GM19351 (cell line): ENCODE measurements around the gene PNLDC1.
"Not testable (repeated sequence)": the region's sequence is repeated elsewhere in the genome, so short reads cannot be mapped to it uniquely, and the experiment has no call there.

Experiments used
- ATAC-seq: cut with Tn5 transposase; IDR thresholded peaks from one replicate; pipeline ENCODE4 v1.9.1; 2021; ENCODE audit warnings: mild to moderate bottlenecking, moderate library complexity; ENCODE audit not compliant: unreplicated experiment

PNLDC1 gene

DNA sequence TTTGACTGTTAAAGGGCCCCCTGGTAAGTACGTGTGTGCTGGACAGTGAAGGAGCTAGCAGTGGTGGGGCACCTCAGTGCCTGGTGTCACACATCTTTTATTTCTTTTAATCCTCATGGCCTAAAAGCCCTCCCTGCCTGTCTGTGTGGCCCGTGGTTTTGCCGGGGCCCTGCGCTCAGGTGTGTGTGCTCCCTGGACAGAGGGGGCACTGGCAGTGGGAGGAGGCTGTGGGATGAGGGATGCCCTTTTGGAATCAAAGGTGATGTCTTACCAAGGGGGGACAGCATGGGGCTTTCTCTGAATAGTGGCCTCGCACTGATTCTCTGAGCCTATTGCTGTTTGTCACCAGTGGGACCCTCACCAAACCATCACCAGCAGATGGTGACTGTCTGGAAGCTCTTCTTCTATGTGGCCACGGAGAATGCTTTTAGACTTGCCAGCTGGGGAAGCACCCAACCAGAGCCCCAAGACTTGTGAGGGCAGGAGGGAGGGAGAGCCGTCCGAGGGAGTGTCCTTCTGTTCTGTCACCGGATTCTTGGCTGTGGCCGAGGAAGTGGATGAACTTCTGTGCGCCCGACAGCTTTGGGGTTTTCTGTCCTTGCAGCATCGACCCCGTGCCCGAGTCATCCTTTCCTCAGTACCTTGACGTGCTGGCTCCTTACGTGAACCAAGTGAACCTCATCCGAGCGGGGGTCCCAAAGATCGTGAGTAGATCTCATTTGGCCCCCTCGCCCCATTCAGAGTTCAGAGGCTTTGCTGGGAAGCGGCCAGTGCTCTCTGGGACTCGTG lies 18.1 kb downstream of the PNLDC1 start:
- ATAC-seq, result no peak

DNA sequence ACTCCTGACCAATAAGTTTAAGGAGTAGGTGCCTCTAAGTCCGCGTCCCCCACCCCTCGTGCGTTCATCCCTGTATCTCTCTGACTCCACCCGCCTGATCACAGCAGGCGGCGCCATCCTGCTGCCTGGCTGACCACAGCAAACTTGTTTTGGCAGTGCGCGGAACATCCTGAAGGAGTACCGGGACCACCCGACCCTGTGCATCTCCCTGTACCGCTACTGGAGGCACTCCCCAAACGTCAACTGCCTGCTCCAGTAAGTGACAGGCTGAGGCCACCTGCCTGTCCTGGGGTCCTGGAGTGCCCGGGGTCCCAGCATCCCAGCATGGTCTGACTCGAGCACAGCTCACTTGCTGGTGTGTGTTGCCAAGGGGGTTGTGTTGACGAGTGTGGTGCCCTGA lies 19.0 kb downstream of the PNLDC1 start:
- no peak for ATAC-seq

DNA sequence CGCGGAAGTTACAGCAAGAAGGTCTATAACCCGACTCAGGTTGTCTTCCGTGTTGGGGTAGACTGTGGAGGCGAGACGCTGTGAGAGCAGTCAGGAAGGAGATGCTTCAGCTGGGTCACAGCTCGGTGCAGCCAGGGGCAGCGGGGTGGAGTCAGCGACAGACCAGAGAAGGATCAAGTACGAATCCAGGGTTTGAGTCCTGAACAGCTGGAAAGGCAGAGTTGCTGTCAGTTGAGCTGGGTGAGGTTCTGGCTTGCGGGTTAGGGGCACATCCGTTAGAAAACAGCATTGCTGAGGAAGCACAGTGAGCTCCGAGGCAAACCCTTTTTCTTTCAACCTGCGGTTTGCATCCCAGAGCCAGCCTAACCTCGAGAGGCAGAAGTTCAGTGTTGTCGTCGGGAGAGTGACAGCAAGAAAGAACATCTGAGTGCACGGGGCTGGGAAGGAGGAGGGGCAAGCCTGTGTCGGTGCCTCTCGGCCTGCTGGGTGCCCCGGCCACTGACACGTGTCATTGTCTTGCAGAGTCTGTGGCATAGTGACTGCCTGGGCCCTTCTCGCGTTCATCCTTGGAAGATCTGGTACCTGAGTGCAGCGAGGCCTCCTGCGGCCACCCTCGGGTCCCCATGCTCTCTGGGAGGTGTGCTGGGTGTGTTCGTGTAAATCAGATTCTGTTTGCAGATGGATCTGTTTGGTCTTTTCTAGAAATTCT lies 20.0 kb downstream of the PNLDC1 start:
- peak; percentile 79 for ATAC-seq

DNA sequence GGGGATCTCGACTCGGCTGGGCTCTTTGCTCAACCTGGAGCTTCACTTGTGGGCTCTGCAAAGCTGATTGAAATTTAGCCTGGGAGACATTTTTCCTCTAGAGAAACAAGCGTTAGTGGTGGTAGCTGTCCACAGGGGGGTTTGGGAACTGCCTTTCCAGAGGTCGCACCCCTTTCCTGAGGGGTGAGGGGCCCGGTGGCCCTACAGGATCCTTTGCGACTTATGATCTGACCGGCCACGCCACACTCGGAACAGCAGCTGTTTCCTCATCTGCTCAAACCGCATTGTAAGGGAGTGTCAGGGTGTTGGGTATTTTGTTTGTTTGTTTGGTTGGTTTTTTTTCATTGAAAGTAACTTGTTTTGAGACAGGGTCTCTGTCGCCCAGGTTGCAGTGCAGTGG lies 21.0 kb downstream of the PNLDC1 start:
- no peak for ATAC-seq

DNA sequence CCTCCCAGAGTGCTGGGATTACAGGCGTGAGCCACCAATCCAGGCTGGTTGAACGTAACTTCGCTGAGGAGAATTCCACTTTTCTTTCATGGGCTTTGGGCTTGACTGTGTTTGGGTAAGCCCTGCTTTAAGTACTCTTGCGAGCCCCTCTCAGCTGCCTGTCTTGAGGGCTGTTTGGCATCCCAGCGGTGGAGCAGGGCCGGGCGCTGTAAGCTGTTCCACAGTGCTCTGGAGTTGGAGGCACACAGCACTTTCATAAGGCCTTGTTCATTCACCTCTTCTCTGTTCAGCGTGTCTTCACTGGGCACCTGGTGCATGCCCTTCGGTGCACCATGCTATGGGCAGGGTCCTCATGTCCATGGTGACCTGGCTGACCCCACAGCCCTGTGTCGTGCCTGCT lies 21.6 kb downstream of the PNLDC1 start:
- ATAC-seq, result no peak

DNA sequence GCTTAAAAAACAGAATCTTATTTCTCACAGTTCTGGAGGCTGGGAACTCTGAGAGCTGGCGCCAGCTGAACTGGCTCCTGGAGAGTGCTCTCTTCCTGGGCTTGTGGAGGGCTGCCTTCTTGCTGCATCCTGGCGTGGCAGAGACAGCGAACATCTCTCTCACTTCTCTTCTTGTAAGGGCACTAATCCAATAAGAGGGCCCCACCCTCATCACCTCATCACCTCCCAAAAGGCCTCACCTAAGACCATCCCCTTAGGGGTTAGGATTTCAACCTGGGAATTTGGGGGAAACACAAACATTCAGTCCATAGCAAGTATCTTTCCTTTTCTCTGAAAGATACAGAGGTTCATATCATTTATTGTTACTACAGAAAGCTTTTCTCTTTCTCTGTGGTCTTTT lies 23.9 kb downstream of the PNLDC1 start:
- ATAC-seq, result no peak

DNA sequence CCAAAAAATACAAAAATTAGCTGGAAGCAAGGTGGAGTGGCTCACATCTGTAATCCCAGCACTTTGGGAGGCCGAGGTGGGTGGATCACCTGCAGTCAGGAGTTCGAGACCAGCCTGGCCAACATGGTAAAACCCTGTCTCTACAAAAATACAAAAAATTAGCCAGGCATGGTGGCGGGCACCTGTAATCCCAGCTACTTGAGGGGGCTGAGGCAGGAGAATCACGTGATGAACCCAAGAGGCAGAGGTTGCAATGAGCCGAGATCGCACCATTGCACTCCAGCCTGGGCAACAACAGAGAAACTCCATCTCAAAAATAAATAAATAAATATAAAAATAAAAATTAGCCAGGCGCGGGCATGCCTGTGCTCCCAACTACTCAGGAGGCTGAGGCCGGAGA lies 24.6 kb downstream of the PNLDC1 start:
- not testable (repeated sequence) for ATAC-seq

DNA sequence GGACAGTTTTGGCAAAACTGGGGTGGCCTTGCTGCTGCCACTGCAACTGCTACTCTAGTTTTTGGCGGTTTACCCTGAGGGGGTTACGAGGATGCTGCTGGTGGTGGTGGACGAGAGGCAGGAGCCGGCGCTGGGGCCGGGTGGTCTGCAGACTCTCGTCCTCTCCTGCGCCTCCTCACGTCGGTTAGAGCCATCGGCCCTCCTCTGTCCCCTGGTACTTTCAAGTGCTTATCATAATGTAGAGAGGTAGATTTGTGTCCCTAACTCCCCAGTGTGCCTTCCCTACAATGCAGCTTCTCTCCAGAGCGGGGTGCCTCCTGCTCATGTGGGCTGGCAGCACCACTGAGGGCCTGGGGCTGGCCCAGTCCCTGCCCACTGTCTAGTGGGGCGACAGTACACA lies 25.9 kb downstream of the PNLDC1 start:
- ATAC-seq, result no peak

DNA sequence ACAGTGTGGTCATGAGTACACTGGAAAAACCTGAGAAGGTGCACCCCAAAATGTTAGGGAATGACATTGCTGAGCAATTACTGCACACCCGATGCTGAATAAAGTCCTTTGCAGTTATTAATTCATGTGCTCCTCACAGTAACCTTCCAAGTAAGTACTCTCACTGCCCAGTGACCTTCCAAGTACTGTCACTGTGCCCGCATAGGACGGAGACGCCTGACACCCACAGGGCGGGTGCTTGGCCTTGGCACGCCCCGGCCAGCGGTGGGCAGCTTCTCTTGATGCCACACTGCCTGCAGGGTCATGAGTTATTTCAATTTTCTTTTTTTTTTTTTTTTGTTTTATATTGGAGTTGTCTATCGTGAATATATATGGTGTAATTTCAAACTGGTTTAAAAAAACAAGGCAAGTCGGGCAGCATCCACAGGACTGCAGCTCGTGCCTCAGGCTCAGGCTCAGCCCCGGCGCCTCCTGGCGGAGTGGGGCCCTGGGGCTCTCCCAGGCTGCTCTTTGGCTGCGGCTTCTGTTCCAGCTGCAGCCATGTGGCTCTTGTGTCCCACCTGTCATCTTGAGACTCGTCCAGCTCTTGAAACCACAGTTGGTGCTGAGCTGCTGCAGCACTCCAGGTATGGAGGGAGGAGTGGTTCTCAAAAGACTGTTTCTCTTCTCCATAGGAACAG lies 27.0 kb downstream of the PNLDC1 start:
- no peak for ATAC-seq

DNA sequence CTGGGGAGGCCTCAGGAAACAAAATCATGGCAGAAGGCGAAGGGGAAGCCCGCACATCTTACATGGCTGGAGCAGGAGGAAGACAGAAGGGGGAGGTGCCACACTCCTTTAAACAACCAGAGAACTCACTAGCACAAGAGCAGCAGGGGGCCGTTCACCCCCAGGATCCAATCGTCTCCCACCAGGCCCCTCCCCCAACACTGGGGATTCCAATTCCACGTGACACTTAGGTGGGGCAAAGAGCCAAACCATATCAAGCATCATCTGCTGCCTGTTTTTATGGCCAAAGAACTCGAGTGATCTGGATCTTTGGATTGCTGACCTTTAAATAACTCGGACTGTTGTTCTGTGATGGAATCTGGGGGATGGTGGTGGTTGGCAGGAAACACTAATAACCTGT lies 28.0 kb downstream of the PNLDC1 start:
- no peak for ATAC-seq

DNA sequence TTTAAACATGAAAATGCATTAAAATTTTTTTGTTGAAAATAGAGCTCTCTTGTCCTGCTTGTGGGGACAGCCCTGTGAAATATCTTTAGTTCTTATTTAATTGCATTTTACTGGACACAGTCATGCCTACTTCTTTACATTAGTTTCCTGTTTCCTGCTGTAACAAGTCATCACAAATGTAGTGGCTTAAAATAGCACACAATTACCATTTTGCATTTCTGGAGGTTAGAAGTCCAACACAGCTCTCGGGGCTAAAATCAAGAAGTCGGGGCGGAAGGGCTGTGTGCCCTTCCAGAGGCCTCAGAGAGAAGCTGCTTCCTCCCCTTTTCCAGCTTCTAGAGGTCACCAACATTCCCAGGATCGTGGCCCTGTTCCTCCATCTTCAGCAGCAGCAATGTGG lies 29.4 kb downstream of the PNLDC1 start:
- peak; percentile 69 for ATAC-seq

DNA sequence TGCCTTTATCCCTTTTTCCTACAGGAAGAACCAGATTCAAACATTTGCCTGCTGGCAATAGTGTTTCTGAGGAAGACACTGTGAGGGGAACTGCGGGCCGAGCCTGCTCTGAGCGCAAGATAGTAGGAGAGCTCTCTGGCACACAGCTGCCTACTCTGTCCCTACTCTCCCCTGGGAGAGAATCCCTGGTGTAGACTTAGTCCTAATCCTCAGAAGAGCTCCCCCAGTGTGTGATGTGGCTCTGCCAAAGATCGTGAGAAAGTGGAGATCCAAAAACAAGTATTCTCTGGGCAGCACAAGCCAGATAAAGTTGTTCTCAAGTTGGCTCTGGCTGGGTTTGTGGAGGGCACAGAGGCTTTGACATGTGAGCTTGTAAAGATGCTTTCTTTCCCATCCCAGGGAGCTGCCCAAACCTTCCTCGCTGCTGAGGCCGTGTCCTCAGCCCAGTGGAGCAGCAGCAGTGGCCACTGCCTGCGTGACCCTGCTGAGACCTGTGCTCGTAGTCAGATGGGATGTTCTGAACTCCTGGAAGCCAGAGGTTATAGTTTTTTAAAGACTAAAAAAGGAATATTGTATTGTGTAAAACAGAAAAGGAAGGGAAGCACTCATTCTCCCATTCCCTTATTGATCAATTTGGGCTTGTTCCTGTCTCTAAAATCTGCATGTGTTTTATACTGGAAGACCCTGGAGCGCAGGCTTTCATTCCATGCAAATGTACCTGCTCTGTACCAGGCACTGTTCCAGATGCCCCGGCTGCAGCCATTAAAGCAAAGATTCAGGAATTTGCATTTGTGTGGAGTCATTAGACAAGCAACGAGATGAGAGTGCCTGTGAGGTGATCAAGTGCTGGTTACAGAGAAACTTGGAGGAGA lies 30.7 kb downstream of the PNLDC1 start:
- ATAC-seq, result no peak

DNA sequence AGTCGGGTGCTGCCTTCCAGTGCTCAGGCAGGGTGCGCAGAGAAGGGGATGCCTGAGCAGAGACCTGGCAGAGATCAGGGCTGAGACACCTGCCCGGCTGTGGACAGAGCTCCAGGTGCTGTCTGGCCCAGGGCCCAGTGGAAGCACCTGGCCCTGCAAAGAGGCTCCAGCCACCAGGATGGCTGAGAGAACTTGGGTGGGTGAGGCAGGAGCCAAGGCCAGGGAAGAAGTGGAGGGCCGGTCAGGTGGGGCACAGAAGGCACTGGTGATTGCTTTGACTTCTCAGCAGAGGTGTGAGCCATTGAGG lies 31.2 kb downstream of the PNLDC1 start:
- ATAC-seq, result no peak

DNA sequence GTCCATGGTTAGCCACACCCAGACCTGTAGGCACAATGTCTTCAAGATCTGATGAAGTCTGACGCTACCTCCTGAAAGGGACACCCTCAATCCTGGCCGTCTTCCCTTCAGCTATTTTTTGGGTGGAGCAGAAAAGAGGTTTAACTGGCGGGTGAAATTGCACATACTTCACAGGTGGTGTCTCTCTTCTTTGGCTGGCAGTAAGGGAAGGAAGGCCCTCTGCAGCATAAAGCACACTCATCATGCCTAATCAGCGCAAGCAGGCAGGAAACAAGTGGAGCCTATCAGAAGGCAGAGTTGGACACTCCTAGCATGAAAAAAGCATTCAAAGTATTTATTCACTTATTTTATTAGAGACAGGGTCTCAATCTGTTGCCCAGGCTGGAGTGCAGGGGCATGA lies 32.9 kb downstream of the PNLDC1 start:
- no peak for ATAC-seq

DNA sequence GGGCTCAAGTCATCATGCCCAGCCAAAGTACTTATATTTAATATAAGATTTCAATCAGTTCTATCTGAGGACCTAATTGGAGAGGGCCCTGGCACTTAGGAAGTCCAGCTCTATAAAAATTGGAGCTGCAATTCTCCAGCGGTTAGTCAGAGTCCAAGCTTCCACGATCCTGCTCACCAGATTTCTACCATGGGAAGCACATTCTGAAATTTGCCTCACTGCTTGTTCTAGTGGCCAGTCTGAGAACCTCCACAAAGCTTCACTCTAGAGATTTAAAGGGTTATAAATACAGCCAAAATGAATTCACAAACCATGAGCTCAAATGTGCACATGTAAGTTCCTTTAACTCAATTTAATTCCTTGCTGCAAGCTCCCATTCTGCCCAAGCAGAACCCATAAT lies 33.5 kb downstream of the PNLDC1 start:
- no peak for ATAC-seq

DNA sequence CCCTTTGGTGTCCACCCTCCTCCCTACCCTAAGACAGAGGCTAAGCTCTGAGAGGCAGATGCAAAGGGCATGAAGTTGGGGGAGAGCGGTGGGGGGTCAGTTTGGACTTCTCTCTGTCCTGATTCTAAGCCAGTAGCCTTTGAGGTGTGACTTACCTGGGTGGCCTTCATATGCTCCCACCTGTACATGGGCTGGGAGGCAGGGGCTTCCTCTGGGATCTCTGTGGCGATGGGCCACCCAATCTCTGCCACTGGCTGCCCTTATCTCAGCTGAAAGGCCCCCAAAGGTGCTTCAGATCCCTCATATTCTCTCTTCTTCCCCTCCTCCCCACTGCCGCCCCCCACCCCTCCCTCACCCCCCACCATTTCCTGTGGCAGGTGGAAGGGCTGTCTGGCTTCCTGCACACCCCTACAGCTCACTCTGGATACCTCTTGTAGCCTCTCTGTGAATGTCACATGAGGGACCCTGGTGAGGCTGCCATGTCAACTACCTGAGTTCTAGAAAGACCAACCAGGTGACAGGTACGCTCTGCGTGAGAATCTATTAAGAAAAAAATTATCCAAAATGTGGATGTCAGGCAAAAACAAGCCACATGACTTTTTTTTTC lies 34.0 kb downstream of the PNLDC1 start:
- ATAC-seq, result no peak

DNA sequence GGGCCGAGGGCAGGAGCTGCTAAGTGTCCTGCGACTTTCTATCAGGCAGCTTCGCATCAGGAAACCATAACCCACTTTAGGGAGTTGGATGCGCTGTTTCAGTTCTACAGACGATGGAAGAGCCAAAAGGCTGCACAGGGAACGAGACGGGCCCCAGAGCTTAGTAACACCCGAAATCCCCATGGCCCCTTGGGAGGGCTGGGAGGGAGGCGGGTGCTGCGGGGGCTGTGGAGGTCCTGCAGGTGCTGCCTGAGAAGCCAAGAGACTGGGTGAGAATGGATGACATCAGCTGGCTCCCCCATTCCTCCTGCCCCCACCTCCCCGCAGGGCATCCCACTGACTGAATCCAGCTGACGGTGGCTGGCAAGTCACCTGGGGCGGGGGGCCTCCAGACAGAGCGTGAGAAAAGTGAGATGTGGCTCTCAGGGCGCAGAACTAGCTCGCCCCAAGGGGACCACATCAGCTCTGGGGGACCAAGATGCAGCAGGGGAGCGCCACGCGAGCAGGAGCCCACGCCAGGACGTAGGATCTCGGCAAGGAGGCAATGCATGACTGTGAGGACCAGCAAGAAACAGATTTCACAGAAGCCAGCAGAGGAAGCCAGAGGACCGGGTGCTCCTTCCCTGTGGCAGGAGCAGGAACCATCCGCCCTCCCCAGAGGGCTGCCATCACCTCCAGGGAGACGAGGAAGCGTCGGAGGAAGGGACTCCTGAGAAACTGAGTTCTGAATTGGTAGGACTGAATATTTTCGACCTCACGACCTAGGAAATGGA lies 36.8 kb downstream of the PNLDC1 start:
- no peak for ATAC-seq

DNA sequence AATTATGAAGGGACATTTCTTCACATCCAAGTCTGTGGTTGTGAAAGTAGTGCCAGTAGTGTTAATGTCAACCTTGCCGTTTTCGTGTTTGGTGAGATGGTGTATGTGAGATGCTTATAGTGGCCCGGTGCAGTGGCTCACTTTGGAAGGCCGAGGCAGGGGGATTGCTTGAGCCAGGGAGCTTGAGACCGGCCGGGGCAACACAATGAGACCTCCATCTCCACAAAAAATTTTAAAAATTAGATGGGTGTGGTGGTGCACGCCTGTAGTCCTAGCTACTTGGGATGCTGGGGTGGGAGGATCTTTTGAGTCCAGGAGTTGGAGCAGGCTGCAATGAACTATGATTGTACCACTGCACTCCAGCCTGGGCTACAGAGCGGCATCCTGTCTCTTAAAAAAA lies 37.4 kb downstream of the PNLDC1 start:
- ATAC-seq, result no peak

DNA sequence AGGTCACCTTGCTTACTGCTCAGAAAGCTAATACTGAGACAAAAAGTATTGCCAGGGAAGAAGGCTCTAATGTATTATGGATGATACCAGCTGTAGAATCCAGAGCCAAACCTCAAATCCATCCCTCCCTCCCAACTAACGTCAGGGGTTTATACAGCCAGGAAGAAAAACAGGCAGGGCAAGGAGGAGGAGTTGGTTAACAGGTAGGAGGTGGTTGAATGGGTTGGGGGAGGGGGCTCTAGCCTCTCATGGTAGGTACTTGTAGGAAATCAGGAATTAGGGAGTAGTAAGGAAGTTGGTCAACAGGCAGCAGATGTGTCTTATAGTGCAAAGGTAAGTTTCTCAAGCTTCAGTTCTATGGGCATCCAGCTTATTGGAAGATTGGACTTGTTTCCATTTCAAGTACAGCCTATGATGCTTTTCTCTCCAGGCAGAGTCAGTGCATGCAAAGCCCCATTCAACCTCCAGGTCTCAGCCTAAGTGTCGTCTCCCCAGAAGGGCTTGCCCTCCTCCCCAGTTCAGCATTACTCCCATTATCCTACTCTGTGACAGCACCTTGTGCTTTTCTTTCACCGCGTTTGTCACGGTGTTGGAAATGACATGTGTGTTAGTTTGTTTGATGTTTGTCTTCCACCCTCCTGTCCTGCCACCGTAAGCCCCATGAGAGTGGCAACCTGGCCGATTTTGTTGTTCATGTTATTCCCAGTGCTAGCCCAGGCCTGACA lies 38.1 kb downstream of the PNLDC1 start:
- no peak for ATAC-seq
